GM20000 (cell line): ENCODE results near the gene CPOX.

Source experiments
- DNase-seq: peaks from one replicate; pipeline ENCODE4 v3.0.0; 2012; ENCODE audit warnings: low spot score
- TF ChIP-seq, protein P1 (sequence below): IDR thresholded peaks from 2 replicates; pipeline ENCODE4 v1.5.1; 2012; ENCODE audit warnings: mild to moderate bottlenecking, control low read depth; ENCODE audit errors: extremely low read depth, missing control alignments

CPOX gene

DNA sequence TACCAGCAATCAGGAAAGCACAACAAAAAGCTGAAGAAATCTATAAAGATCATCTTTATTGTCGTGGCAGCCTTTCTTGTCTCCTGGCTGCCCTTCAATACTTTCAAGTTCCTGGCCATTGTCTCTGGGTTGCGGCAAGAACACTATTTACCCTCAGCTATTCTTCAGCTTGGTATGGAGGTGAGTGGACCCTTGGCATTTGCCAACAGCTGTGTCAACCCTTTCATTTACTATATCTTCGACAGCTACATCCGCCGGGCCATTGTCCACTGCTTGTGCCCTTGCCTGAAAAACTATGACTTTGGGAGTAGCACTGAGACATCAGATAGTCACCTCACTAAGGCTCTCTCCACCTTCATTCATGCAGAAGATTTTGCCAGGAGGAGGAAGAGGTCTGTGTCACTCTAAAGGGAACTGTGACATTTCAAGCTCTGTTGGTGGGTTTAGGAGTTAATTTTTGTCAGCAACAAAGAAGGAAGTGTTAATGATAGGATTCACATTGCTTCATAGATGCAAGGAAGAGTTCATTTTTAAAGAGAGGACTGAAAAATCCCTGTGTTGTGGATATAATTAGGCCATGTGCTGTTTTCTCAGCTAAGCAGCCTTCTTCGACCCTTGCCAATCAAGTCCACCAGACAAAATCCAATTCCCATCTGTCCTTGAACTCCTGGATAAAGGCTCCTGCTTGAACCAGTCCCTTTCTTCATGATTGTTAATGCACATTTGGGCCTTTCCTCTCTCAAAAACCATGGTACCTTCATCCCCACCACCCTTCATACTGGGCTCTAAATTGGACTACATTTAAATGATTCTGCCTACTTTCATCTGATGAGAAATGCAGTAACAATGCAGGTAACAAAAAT lies 60.5 kb downstream of the CPOX start:
- DNase-seq: no peak
- TF ChIP-seq, protein P1, sequence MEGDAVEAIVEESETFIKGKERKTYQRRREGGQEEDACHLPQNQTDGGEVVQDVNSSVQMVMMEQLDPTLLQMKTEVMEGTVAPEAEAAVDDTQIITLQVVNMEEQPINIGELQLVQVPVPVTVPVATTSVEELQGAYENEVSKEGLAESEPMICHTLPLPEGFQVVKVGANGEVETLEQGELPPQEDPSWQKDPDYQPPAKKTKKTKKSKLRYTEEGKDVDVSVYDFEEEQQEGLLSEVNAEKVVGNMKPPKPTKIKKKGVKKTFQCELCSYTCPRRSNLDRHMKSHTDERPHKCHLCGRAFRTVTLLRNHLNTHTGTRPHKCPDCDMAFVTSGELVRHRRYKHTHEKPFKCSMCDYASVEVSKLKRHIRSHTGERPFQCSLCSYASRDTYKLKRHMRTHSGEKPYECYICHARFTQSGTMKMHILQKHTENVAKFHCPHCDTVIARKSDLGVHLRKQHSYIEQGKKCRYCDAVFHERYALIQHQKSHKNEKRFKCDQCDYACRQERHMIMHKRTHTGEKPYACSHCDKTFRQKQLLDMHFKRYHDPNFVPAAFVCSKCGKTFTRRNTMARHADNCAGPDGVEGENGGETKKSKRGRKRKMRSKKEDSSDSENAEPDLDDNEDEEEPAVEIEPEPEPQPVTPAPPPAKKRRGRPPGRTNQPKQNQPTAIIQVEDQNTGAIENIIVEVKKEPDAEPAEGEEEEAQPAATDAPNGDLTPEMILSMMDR: no peak

DNA sequence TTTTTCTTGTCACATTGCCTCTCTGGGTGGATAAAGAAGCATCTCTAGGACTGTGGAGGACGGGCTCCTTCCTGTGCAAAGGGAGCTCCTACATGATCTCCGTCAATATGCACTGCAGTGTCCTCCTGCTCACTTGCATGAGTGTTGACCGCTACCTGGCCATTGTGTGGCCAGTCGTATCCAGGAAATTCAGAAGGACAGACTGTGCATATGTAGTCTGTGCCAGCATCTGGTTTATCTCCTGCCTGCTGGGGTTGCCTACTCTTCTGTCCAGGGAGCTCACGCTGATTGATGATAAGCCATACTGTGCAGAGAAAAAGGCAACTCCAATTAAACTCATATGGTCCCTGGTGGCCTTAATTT lies 61.2 kb downstream of the CPOX start:
- no peak for DNase-seq
- TF ChIP-seq, protein P1: no peak

DNA sequence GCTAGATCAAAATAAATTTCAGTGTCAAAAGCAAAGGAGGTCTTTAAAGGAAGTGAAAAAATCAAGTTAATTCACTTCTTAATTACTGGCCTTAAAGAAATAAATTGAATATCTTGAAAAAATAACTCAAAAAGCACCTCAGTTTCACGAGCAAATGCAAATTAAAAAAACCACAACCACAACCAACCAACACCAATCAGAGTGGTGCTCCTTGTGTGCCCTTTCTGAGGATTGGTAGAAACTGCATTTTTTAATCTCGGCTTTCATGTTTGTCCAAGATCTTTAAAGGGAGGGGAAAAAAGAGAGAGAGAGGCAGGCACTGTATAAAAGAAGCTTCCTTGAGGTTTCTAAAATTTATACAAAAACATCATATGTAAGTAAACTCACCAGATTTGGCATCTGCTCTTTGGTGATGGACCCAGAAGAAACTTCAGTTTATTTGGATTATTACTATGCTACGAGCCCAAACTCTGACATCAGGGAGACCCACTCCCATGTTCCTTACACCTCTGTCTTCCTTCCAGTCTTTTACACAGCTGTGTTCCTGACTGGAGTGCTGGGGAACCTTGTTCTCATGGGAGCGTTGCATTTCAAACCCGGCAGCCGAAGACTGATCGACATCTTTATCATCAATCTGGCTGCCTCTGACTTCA lies 61.7 kb downstream of the CPOX start, which contains the start of gene GPR15:
Gene GPR15 (plus strand): TSS at position 357 of the 653 bp plus-strand sequence. CDS start 56 bp downstream, at position 413.
- TF ChIP-seq, protein P1: no peak
- DNase-seq: no peak

DNA sequence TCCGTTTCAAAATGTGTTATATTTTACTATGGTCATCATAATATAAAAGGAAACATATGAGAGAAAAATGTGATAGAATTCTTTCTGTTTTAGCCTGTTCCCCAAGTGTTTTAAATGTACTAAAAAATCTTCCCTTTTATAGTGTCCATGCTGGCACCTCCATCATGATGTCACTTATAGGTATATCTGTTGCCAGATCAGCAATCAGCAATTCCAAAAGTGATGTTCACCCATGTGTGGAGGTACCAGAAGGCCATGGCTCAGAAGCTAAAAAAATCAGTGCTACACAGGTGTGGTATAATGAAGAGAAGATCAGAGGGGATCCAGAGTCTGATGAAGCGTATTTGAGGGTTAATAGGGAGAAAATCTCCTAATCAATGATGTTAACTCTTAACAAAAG lies 62.7 kb downstream of the CPOX start:
- no peak for DNase-seq
- TF ChIP-seq, protein P1: no peak

DNA sequence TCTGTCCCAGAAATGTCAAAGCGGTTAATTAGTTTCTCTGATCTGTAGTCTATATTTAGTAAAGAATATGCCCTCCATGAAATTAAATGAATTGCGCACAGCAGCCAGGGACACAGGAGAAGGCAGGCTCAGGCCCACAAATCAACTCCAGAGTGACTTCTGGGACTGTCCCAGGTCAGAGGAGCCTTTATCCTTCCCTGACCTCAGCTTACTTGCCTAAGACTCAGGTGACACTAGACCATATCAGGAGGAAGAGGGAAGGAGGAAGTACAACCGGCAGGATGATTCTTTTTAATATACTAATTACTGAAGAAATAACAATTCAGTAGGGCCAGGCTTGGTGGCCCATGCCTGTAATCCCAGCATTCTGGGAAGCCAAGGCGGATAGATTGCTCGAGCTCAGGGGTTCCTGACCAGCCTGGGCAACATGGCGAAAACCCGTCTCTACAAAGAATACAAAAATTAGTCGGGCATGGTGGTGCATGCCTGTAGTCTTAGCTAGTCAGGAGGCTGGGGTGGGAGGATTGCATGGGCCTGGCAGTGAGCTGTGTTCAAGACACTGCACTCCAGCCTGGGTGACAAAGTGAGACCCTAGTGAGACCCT lies 63.5 kb downstream of the CPOX start:
- DNase-seq: no peak
- TF ChIP-seq, protein P1: no peak
